Measurements from ENCODE around the gene MEI4. TPM values are rescaled to one million over a fixed set of nuclear protein-coding genes. Genes with fewer than 3 reads are reported as not detected.

Gene MEI4
- total and polyA plus RNA-seq, 4 donors: not detected

Other genes starting within 250 kb of the MEI4 start
- under 1 TPM in 1 of 2 donors, not detected in 1; 0.64 TPM for gene HTR1B, start 189.5 kb upstream of the MEI4 start, total RNA-seq
- under 1 TPM; 0.03 to 0.06 TPM for gene HTR1B, start 189.5 kb upstream of the MEI4 start, polyA plus RNA-seq

Measured in lung (tissue), 4 donors.